ENCODE data around the gene GGTLC3.
"Not testable (repeated sequence)": the region's sequence is repeated elsewhere in the genome, so short reads cannot be mapped to it uniquely, and the experiment has no call there.

The GGTLC3 gene

DNA sequence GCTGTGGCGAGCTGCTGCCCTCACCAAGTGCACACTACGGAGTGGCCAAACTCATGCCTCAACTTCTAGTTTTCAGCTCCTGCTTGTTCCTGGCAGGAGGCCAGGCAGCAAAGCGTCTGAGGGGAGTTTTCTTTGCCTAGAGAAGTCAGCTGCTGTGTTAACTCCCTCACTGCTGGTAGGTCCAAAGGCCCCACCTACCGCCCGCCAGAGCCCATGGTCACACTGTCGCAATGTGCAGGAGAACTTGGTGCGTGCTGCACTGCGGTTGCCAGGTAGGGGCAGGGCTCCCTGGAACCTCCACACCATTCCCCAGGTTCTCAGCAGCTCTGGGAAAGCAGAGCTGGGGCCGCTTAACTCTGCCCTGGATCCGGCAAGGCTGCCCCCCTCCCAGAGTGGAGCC is 5.6 kb downstream of the GGTLC3 start:
- not testable (repeated sequence) for ATAC-seq

DNA sequence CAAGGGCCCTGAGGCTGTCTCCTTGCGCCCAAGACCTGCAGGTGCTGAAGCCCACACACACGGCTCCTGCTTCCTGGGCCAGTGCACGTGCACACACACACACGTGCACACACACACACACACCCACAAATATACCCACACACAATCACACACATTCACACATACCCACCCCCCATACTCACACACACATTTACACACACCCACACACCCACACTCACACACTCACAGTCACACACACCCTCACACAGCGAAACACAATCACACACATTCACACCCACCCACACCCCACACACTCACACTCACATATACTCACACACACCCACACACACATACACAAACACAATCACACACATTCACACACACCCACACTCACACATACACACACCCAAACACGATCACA is 6.6 kb downstream of the GGTLC3 start:
- ATAC-seq: not testable (repeated sequence)

DNA sequence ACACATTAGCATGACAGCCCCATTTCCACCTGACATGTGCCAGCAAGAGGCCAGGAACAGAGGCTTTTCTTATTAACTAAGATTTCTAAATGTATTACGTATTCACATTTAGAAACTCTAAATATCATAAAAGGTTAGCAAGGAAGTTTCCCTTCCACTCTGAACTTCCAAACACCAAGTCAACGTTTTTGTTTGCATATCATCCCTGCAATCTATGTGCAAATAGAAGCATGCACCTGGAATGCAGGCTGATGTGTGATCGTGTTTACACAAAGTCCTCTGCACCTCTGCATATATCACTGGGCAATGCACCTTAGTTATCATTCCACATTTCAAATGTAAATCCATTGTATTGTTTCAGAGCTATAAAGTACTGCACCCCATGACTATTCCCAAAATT is 21.7 kb downstream of the GGTLC3 start:
- not testable (repeated sequence) for ATAC-seq
